Endodermal cell (in vitro differentiated cells): Measurements from ENCODE around the gene MYO15B. TPM values are rescaled to one million over a fixed set of nuclear protein-coding genes. Genes with fewer than 3 reads are reported as not detected.
A peak's percentile ranks its signal among the peaks of the same experiment; 100 is the strongest.

Source experiments
- DNase-seq: peaks from one replicate; pipeline ENCODE4 v3.0.0-alpha.2; 2017
- H3K27ac ChIP-seq: 2 replicates; pipeline ENCODE4 v1.5.1; 2013; ENCODE audit warnings: mild to moderate bottlenecking, low read depth, low read length, moderate library complexity
- H3K27me3 ChIP-seq: 2 replicates; pipeline ENCODE4 v1.6.1; 2013; ENCODE audit warnings: mild to moderate bottlenecking, low read length, moderate library complexity; ENCODE audit not compliant: insufficient read depth, control insufficient read depth, poor library complexity, severe bottlenecking
- H3K36me3 ChIP-seq: 2 replicates; pipeline ENCODE4 v1.7.0; 2013; ENCODE audit warnings: mild to moderate bottlenecking, low read length, moderate library complexity; ENCODE audit not compliant: control insufficient read depth, insufficient read depth
- H3K4me1 ChIP-seq: one replicate; pipeline ENCODE4 v1.7.0; 2013; ENCODE audit warnings: low read length; ENCODE audit not compliant: control insufficient read depth, insufficient read depth
- H3K4me3 ChIP-seq: 2 replicates; pipeline ENCODE4 v1.5.1; 2013; ENCODE audit warnings: mild to moderate bottlenecking, low read length, moderate library complexity
- H3K9ac ChIP-seq: 2 replicates; pipeline ENCODE4 v1.6.1; 2013; ENCODE audit warnings: mild to moderate bottlenecking, low read length, moderate library complexity; ENCODE audit not compliant: poor library complexity, severe bottlenecking; ENCODE audit errors: extremely low read depth
- H3K9me3 ChIP-seq: 2 replicates; pipeline ENCODE4 v1.6.1; 2013; ENCODE audit warnings: mild to moderate bottlenecking, low read length, moderate library complexity; ENCODE audit not compliant: control insufficient read depth
- H3K27ac Mint-ChIP-seq: 2 replicates; pipeline ENCODE4 v1.8.0; 2020; ENCODE audit warnings: mixed read lengths
- H3K27me3 Mint-ChIP-seq: 2 replicates; pipeline ENCODE4 v1.8.0; 2021; ENCODE audit warnings: mild to moderate bottlenecking, mixed read lengths; ENCODE audit not compliant: insufficient read depth
- H3K36me3 Mint-ChIP-seq: 2 replicates; pipeline ENCODE4 v1.8.0; 2020; ENCODE audit warnings: low read depth, mixed read lengths
- H3K4me1 Mint-ChIP-seq: 2 replicates; pipeline ENCODE4 v1.8.0; 2020; ENCODE audit warnings: mixed read lengths
- H3K4me3 Mint-ChIP-seq: 2 replicates; pipeline ENCODE4 v1.8.0; 2020; ENCODE audit warnings: mild to moderate bottlenecking, moderate library complexity, mixed read lengths
- H3K9me3 Mint-ChIP-seq: 2 replicates; pipeline ENCODE4 v1.8.0; 2020; ENCODE audit warnings: mild to moderate bottlenecking, mixed read lengths
- CTCF ChIP-seq: fragments of 200-600 bp; sonication (generic); conservative IDR thresholded peaks from 2 replicates; pipeline ENCODE4 v1.5.0; 2021; ENCODE audit warnings: antibody characterized with exemption, mild to moderate bottlenecking
- WGBS, 2 experiments: methylation state at CpG; one replicate each; pipeline versions ENCODE4 v1.1.5 to v1.1.7; 2013; ENCODE audit warnings: missing lambda C conversion rate in 2 of 2, mixed read lengths in 1 of 2; ENCODE audit not compliant: insufficient coverage in 1 of 2, insufficient read length in 1 of 2; 5-methylcytosine and 5-hydroxymethylcytosine counted together
- total RNA-seq, 2 donors: library from RNA; stranded (reverse); fragmentation: NEBNext Ultra II Directional in 1 of 2; extraction: Animal tissue kit (Norgen Biotek cat#: 25700) in 1 of 2; gene quantifications; 2 replicates in 1 of 2; 3 replicates in 1 of 2; pipeline ENCODE4 v1.2.1, GENCODE V29; 2021

MYO15B gene
- total RNA-seq, 2 donors from 2014 or later = 89.0 to 123 TPM

- no peak overlapping the region for H3K9ac ChIP-seq
- 95 to 97% methylated on average over 6 to 7 of the region's 7 CpGs for WGBS, 2 experiments
- Mint-ChIP-seq H3K27ac (peak overlapping the region; percentile 23), H3K4me1 (peaks cover 18% of the 10 kb centered on the region), H3K4me3 (no peak overlapping the region), H3K27me3 (no peaks in the 10 kb centered on the region), H3K36me3 (peaks cover 47% of the 10 kb centered on the region), H3K9me3 (no peaks in the 10 kb centered on the region)
- no peaks in the 10 kb centered on the region for H3K9me3 ChIP-seq
- peak; percentile 38 for DNase-seq
- peaks cover 50% of the 10 kb centered on the region for H3K36me3 ChIP-seq
- no peak for TF ChIP-seq CTCF
- no peaks in the 10 kb centered on the region for H3K27me3 ChIP-seq
- H3K27ac ChIP-seq = no peak overlapping the region
- peaks cover 11% of the 10 kb centered on the region for H3K4me1 ChIP-seq
- no peak overlapping the region for H3K4me3 ChIP-seq
Observed at GRCh38 chr17:75647921-75648320, 60.3 kb downstream of the MYO15B start.

GRCh38 chr17:75649687-75650086, 62.1 kb downstream of the MYO15B start:
- Histone ChIP-seq H3K27me3 (no peaks in the 10 kb centered on the region), H3K4me1 (peaks cover 11% of the 10 kb centered on the region), H3K9ac (no peak overlapping the region), H3K36me3 (peaks cover 61% of the 10 kb centered on the region), H3K4me3 (no peak overlapping the region), H3K27ac (no peak overlapping the region), H3K9me3 (no peaks in the 10 kb centered on the region)
- Mint-ChIP-seq H3K4me3 (no peak overlapping the region), H3K36me3 (peaks cover 50% of the 10 kb centered on the region), H3K4me1 (peaks cover 18% of the 10 kb centered on the region), H3K27me3 (no peaks in the 10 kb centered on the region), H3K9me3 (no peaks in the 10 kb centered on the region), H3K27ac (no peak overlapping the region)
- 90 to 95% methylated on average over 4 to 6 of the region's 6 CpGs for WGBS, 2 experiments
- peak; percentile 36 for DNase-seq
- no peak for TF ChIP-seq CTCF

GRCh38 chr17:75650874-75651273, 63.3 kb downstream of the MYO15B start:
- Mint-ChIP-seq H3K4me1 (peaks cover 8% of the 10 kb centered on the region), H3K27me3 (no peaks in the 10 kb centered on the region), H3K36me3 (peaks cover 49% of the 10 kb centered on the region), H3K27ac (no peak overlapping the region), H3K9me3 (no peaks in the 10 kb centered on the region), H3K4me3 (no peak overlapping the region)
- Histone ChIP-seq H3K9ac (no peak overlapping the region), H3K4me3 (no peak overlapping the region), H3K4me1 (peaks cover 9% of the 10 kb centered on the region), H3K36me3 (peaks cover 53% of the 10 kb centered on the region), H3K27me3 (no peaks in the 10 kb centered on the region), H3K27ac (no peak overlapping the region), H3K9me3 (no peaks in the 10 kb centered on the region)
- 90 to 95% methylated on average over 7 of the region's 7 CpGs for WGBS, 2 experiments
- TF ChIP-seq CTCF = no peak
- DNase-seq = peak; percentile 18
